HG02840 (cell line): ENCODE measurements around the gene UGT3A2.

Experiments used
- ATAC-seq: cut with Tn5 transposase; IDR thresholded peaks from one replicate; pipeline ENCODE4 v1.9.1; 2021; ENCODE audit warnings: mild to moderate bottlenecking, moderate library complexity, moderate number of reproducible peaks; ENCODE audit not compliant: unreplicated experiment, low FRiP score

Gene UGT3A2

GRCh38 chr5:36017004-36017403, 49.7 kb downstream of the UGT3A2 start:
- no peak for ATAC-seq

GRCh38 chr5:36013182-36013581, 53.5 kb downstream of the UGT3A2 start:
- ATAC-seq = no peak

- no peak for ATAC-seq
Measured at GRCh38 chr5:36009698-36010097, 57.0 kb downstream of the UGT3A2 start.

DNA sequence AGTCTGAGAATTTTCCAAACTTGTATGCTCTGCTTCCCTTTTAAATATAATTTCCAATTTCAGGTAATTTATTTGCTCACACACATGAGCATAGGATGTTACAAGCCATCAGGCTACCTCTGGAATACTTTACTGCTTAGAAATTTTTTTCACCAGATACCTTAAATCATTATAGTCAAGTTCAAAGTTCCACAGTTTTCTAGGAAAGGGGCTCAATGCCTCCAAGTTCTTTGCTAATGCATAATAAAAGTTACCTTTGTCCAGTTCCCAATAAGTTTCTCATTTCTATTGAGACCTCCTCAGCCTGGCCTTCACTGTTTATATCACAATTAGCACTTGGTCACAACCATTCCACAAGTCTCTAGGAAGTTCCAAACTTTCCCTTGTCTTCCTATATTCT, 59.3 kb downstream of the UGT3A2 start:
- no peak for ATAC-seq

GRCh38 chr5:36006163-36006562, 60.5 kb downstream of the UGT3A2 start:
- no peak for ATAC-seq

- no peak for ATAC-seq
Measured at GRCh38 chr5:36001032-36001431, 65.7 kb downstream of the UGT3A2 start.

DNA sequence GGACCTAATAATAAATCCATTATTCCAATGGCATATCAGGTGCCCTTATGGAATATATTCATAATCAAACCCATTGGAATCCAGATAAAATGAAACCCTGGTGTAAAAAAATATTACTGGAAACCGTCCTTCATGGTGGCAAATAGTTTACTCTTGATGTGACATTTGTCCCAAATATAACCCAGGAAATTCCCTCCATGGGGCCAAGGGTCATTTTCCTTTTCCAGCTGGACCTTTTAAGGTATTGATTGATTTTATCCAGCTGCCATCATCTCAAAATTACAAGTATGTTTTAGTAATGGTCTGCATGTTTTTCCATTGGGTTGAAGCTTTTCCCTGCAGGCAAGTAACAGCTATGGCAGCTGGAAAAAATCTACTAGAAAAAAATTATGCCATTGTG, 67.1 kb downstream of the UGT3A2 start:
- ATAC-seq = no peak

- ATAC-seq = no peak
Measured at GRCh38 chr5:35996076-35996475, 70.6 kb downstream of the UGT3A2 start.

- ATAC-seq = no peak
Measured at GRCh38 chr5:35990941-35991611, 75.6 kb downstream of the UGT3A2 start, which contains the start of gene UGT3A1. UGT3A1 (minus strand) TSS chr5:35991390; CDS start chr5:35991240, 150 bp downstream.

DNA sequence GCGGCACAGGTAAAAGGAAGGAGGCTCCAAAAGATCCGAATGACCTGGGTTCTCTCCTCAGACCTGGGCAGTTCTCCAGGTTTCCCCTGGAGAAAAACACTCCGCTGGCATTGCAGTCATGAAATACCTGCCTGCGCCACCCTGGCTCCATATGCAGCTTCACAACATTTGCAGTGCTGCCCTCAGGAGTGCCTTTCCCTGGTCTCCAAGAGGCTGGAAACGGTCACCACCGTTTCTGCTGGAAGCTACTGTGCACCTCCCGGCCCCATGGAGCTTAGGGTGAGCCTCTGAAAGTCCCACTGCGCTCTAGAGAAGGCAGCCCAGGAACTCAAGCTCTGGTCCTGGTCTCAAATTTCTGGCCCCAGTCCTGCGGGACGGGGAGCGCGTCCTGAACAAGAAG, 76.2 kb downstream of the UGT3A2 start:
- ATAC-seq = no peak

- no peak for ATAC-seq
Measured at GRCh38 chr5:35988529-35988928, 78.2 kb downstream of the UGT3A2 start.

DNA sequence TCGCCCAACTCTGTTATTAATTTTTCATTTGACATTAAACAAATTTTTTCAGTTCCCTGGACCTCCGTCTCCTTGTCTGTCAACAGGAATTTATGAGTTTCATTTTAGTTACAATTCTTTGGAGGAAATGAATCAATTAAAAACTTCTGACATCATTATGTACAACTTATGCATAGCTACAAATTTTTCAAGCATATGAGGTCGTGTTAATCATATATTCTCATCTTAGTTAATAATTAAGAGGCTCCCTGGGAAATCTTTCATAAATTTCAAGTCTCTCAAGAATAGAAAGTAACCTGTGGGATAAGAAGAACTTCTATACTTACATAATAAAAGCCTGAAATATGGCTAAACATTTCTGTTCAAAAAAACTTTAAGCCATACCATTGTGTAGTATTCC, 78.9 kb downstream of the UGT3A2 start:
- no peak for ATAC-seq
